HT-29 (cell line): ENCODE data around the gene SLC46A3. TPM values are rescaled to one million over a fixed set of nuclear protein-coding genes. Genes with fewer than 3 reads are reported as not detected.
"Not testable (repeated sequence)": the region's sequence is repeated elsewhere in the genome, so short reads cannot be mapped to it uniquely, and the experiment has no call there.

Experiments
- DNase-seq: peaks from one replicate; pipeline ENCODE4 v3.0.0-alpha.2; 2015; ENCODE audit warnings: low spot score
- total RNA-seq: library from RNA; depleted of rRNA; stranded (reverse); fragments of >200 nt; shearing (Covaris generic); gene quantifications from 2 replicates; pipeline ENCODE4 v1.2.3, GENCODE V29; 2014; rRNA removed

Gene SLC46A3, protein sequence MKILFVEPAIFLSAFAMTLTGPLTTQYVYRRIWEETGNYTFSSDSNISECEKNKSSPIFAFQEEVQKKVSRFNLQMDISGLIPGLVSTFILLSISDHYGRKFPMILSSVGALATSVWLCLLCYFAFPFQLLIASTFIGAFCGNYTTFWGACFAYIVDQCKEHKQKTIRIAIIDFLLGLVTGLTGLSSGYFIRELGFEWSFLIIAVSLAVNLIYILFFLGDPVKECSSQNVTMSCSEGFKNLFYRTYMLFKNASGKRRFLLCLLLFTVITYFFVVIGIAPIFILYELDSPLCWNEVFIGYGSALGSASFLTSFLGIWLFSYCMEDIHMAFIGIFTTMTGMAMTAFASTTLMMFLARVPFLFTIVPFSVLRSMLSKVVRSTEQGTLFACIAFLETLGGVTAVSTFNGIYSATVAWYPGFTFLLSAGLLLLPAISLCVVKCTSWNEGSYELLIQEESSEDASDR
- 3.3 and 3.4 TPM in 2 replicates for total RNA-seq

DNA sequence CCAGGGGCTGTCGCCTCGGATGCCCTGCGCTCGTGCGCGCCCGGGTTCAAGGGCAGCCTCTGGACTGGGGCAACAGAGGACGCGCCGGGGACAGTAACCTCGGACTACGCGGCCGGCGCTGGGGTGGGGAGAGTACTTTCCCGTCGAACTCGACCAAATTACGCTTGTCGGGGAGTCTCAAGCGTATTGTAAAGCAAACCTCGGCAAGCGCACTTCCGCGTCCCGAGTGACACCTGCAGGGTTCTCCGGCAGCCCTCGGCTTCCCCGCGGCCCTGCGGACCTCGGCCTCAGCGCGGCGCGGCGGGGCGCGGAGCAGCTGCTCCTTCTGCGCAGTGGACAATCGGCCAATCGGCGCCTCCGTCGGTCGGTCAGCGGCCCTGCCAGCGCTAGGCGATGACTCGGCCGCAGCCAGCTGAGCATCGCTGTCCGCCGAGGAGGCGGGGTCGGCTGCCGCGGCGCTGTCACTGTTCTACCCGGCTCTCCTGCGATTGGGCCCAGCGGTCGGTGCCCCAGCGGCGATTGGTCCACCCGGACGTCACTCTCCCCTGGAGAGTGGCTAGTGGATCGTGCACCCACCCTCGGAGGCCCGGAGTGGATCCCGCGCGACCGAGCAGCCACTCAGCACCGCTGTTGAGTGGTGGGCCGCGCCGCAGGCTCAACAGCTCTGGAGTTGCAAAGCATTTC lies at the start of gene SLC46A3:
Gene SLC46A3, minus strand, starts transcription at position 428 of the 684 bp plus-strand sequence. CDS start 972 bp downstream, outside the sequence.
- DNase-seq, result peak; percentile 100

DNA sequence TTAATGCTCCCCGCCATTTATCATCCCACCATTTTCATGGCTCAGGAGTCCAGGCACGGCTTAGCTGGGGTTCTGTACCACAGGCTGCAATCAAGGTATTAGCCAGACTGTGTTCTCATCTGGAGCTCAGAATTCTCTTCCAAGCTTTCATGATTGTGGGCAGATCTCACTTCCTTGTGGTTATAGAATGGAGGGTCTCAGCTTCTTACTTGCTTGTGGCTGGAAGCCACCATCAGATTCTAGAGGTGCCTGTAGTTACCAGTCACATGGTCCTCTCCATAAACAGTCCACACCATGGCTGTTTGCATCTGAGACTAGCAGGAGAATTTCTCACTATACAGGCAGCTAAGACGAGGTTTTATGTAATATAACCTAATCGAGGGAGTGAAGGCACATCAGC lies 45.1 kb upstream of the SLC46A3 start:
- DNase-seq, result no peak

DNA sequence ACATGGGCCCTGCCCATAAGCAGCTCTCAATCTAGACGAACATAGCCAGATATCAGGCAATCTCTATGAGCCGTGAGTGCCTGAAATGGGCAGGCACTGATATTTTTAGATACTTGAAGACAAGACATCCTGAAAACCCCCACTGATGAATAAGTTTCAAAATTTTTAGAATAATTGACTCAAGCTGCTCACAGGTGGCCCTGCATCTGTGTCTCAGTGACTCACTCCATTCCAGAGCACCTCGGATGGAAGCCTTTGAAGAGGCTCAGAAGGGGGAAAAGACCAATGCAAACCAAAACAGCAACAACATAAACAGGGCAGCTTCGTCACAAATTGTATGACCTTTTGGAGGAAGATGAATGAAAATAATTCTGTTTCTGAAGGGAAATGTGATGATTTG lies 42.8 kb upstream of the SLC46A3 start:
- no peak for DNase-seq

DNA sequence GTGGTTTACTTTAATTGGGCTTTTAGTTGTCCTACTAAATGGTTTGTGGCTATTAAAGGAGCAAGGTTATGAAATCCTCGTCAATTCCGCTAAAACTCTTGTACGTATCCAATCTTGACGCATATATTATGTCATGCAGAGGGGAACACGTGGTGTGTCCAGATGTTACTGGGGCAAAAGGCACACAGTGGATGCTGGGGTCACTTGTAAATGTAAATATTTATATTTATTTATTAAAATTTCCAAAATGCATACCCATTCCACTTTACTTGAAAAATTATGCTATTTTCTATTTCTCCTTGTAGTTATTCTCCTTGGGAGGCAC lies 36.7 kb upstream of the SLC46A3 start:
- DNase-seq, result no peak

DNA sequence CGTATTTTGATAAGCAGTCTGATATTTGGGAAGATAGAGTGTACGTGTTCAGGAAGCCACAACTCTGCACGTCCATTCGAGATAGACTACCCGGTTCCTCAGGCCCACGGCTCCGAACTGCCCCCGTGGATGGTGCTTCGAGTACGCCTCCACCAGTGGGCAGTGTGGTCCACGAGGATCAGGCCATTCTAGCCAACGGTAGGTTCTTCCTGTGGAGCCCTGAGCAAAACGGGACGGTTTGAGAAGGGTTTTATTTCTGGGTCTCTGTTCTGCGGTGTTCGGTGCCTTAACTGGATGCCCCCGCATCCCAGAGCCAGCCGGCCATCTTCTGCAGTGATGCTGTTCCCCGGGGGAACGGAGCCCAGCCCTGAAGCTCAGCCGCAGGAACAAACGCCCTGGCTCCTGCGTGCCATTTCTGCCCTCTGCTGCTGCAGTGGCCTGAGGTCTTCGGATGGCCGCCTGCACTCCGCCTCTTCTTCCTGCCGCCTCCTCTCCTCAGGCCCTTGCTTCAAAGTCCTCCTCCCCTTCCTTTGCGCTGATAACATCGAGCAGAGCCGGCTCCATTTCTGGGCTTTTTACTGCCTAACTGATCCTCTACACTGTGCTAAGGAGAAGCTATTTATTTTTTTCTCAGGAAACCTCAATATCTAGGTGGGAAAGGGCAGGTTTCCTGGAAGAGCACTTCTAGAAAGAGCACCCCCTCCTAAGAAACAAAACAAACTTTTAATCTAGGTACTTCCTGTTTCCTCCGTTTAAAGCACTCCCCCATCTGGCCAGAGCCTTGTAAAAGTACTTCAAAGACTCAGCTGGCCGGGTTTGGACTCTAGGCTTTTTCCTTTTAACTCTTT lies 36.2 kb upstream of the SLC46A3 start:
- peak; percentile 98 for DNase-seq

DNA sequence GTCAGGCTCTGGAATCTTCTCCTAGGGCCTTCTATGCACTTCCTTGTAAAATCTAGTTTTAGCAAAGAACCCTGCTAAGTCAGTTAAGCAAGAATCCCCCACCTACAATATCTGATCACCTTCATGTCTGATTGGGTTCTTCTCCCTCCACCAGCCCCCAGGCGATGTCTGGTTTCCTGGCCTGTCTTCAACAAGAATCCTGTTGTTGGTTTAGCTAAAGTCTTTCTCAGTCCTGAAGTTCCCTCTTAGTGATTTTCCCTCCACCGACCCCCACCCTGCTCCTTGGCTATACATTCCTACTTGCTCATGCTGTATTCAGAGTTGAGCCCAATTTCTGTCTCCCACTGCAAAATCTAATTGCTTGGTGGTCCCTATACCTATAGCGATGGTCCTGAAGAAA lies 35.2 kb upstream of the SLC46A3 start:
- DNase-seq, result no peak

DNA sequence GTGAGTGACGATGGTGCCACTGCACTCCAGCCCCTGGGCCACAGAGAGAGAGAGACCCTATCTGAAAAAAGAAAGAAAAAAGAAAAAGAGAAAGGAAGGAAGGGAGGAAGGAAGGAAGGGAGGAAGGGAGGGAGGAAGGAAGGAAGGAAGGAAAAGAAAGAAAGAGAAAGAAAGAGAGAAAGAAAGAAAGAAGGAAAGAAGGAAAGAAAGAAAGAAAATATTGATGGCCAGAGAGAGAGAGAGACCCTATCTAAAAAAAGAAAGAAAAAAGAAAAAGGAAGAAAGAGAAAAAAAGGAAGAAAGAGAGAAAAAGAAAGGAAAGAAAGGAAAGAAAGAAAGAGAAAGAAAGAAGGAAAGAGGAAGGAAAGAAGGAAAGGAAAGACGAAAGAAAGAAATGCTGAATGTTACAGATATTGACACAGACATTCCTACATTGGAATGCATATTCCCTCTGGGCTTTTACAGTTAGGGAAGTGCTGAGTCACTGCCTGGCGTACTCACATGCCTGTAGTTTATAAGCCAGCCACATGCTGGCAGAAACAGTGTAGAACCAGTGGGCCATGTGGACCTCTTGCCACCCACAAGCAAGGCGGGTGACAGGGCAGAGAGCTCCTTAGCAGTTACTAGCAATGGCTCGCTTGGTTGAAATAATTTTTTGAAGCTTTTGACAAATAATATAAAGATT lies 34.6 kb upstream of the SLC46A3 start:
- peak; percentile 93 for DNase-seq

DNA sequence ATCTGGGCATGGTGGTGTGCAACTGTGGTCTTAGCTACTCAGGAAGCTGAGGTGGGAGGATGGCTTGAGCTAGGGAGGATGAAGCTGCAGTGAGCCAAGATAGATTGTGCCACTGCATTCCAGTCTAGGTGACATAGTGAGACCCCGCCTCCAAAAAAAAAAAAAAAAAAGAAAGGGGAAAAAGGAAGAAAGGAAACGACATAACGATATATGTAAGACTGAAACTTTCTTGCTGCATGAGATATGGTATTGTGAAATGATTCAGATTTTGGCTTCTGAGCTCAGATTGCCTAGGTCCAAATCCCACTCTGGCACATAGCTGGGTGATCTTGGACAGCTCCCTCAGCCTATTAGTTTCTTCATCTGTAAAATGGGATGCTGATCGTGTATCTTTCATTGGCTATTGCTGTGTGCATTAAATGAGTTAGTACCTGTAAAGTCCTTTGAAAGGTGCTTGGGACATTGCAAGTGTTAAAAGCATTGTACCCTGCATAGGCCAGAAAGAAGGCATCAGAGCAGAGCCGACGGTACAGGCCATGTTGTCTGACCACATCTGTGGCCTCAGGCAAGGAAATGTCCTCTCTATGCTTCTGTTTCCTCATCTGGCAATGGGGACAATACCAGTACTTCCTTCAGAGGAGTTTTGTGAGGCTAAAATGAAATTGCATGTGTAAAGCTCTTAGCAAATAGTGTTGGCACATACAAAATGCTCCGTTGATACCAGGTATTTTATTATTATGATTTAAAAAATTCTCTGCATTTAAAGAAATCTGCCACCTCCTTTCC lies 32.6 kb upstream of the SLC46A3 start:
- no peak for DNase-seq

DNA sequence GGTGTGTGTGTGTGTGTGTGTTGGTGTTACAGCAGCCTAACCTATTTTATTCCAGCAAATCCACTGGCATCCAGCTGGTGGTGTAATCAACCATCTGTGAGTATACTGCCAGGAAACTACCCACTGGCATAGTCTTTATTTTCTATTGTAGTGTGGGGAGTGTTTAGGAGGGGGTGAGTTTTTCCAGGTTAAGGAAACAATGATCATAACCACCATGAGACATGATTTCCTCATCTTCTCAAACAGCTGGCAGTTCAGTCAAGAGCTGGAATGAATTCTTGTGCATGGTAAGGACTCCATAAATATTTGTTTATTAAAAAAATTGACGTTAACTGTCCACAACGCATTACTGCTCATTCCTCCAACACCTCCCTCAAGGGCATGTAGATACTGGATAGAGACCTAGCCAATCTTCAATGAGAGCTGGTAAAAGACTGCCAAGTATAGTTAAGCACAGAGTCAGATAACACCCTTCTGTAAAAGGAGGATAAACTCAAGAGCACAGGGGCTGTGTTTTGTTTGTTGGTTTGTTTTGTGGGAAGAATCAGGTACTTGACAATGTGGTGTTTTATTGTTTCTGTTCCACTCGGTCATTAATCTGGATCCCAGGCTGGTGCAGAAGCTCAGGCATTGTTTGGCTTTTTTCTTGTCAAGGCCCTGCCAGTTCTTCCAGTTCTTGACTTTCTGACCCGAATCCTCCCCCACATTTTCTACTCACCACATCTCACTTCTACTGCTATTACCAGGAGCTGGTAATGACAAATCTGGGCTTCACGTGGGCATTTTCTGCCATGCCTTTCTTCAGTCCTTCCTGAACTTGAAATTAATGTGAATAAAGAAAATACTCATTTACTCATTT lies 31.6 kb upstream of the SLC46A3 start:
- no peak for DNase-seq

DNA sequence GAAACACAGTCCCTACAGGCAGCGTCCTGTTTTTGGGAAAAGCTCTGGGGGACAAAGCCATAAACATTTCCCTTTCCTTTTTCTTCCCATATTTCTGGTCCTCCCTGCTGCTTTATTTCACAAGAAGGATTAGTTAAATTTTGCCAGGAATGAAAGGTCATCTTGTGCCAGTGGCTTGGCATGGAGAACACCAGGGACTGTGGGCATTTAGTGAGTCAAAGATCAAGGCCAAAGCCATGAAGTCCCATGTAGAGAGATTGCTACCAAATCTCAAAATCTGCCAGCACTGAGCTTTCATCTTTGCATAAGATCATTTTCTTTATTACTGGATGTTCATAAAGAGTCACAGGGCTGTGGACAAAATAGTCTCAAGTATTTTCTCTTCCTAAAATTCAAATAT lies 29.1 kb upstream of the SLC46A3 start:
- no peak for DNase-seq

DNA sequence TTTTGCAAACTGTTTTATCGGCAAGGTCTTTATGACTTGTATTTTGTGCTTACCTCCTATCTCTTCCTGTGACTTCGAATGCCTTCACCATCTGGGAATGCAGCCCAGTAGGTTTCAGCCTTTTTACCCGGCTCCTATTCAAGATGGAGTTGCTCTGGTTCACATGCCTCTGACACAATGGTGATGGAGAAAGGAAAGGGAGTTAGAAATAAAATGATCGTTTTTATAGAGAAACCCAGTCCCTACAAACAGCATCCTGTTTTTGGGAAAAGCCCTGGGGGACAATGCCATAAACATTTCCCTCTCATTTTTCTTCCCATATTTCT lies 27.5 kb upstream of the SLC46A3 start:
- DNase-seq, result no peak

DNA sequence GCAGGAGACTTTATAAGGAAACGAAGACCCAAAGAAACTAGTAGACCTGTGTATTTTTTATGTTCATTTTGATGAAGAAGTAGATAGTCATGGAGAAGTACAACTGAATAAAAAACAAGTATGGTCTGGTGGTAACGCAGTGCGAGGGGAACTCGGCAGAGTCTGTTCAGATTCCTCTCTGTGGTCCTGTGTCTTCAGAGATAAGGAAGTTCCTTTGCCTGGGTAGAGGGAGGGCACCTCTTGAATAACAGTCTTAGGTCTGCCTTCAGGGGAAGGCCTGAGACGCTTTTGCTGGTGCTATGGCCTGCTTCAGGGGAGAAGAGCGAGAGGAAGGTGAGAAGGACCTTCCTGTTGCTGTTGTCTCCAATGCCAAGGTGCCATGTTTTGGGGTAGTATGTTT lies 25.9 kb upstream of the SLC46A3 start:
- DNase-seq, result no peak

DNA sequence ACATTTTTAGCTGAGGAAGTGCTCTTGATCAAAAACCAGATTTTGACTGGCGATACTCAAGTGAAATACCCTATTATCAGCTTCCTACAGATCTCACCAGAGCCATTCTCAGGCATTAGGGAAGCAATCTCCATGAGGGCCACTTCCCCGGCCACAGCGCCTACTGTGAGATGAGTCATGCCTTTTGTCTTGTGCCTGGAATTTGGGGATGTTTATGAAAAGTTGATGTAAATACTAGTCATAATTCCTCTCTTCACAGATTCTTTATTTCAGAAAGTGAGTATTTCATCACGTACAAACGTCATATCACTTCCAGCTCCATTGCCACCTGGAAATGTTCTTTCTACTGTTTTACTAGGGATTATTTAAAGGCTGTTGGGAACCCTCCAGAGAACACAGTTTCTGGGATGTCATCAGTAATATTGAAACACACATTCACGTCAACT lies 25.3 kb upstream of the SLC46A3 start:
- DNase-seq, result no peak

DNA sequence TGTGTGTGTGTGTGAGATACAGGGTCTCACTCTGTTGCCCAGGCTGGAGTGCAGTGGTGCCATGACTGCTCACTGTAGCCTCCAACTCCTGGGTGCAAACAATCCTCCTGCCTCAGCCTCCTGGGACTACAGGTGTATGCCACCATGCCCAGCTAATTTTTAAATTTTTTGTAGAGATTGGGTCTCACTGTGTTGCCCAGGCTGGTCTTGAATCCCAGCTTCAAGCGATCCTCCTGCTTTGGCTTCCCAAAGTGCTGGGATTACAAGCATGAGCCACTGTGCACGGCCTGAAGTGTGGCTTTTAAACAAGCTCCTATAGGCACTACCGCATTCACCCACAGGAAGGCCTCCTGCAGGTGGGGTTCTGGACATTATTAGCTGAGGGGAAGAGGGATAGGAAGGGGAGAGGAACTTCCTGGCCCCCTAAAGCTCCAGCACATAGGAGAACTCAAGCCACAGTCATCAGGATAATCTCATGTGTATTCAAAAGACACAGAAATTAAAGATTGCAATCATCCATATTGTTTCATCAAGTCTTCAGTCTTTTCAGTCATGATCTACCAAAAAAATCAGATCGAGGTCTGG lies 24.8 kb upstream of the SLC46A3 start:
- DNase-seq, result no peak

DNA sequence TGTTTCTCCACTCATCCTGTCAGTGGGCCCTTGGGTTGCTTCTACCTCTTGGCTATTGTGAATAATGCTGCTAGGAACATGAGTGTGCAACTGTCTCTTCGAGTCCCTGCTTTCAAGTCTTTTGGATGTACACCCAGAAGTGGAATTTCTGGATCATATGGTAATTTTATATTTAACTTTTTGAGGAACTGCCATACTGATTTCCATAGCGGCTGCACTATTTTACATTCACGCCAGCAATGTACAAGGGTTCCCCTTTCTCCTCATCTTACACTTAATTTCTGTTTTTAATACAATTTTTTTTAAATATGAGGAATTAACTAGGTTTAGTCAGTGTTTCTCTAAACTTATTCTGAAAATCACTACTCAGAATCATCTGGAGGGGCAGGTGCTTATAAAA lies 24.2 kb upstream of the SLC46A3 start:
- no peak for DNase-seq

DNA sequence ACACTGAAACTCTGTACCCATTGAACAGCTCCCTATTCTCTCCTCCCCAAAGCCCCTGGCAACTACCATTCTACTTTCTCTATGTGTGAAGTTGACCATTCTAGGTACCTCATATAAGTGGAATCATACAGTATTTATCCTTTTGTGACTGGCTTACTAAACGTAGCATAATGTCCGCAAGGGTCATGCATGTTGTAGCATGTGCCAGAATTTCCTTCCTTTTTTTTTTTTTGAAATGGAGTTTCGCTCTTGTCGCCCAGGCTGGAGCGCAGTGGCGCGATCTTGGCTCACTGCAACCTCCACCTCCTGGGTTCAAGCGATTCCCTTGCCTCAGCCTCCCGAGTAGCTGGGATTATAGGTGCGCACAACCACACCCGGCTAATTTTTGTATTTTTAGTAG lies 23.7 kb upstream of the SLC46A3 start:
- not testable (repeated sequence) for DNase-seq

DNA sequence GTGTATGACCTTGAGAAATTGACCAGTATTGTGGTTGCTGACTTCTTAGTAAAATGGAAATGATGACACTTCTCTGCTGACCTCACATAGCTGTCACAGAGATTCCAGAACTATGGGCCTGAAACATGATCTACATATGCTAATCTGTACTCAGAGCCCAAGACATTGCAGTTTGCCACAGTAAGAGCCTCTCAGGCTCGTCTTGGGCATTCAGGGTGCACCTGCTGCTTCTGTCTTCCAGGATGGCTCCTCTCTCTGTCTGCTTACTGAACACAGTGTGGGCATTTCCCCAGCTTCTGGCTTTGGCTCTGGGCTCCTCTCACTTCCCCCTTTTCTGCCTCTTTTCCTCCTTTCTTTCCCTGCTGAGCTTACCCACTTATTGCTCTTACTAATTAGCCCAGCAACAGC lies 22.3 kb upstream of the SLC46A3 start:
- DNase-seq, result no peak

DNA sequence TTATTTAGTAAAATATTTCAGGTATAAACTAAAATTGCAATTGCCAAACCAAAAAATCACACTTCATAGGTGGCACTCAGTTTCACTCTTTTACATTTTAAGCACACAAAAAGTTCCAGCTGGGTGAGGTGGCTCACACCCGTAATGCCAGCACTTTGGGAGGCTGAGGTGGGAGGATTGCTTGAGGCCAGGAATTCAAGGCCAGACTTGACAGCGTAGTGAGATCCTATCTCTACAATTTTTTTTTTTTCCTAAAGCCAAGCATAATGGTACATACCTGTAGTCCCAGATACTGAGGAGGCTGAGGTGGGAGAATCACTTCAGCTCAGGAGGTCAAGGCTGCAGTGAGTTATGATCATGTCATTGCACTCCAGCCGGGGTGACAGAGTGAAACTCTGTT lies 20.6 kb upstream of the SLC46A3 start:
- no peak for DNase-seq

DNA sequence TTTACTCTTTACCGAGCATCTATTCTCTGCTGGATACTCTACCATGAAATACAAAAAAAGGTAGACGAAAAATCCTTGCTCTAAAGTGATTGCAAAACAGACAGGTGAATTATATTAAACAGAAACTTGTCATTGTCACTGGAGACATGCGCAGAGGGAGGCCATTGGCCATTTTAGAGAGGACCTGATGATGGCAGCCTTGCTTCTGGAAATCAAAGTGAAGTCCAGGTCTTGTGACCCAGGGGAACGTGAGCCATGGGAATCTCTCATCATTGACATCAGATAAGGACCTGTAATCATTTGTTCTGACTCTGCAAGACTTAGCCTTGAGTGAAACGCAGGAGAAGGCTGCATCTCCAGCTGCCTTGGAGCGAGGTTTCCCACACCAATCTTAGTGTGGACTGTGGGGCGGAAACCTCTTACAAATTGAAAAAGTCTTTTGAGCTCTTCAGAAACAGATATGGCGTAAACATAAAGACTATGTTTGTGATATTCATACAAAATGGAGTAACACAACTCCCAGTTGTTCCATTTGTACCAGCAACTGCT lies 16.8 kb upstream of the SLC46A3 start:
- no peak for DNase-seq
